GM12878 (cell line): ENCODE measurements around the gene INHBB. TPM values are rescaled to one million over a fixed set of nuclear protein-coding genes. Genes with fewer than 3 reads are reported as not detected.

Experiments
- ATAC-seq: fragments of 200-7000 bp; cut with Tn5 transposase; 3 replicates; pipeline ENCODE4 v1.9.1; 2020; ENCODE audit warnings: mild to moderate bottlenecking, moderate library complexity
- BruUV-seq: library from RNA; stranded (reverse); fragments of 400-500 nt; replicated peaks from 2 replicates; lab custom pipeline; 2021; lab: Mats Ljungman, UMichigan
- CTCF ChIA-PET: fragments of 300-600 bp; sonication (Branson Sonifier 250); formaldehyde crosslinking; extraction: SDS; loops from one replicate; lab custom pipeline; 2021; ENCODE audit warnings: inconsistent platforms; lab: Yijun Ruan, JAX
- POLR2A ChIA-PET: fragments of 350-600 bp; formaldehyde crosslinking; extraction: SDS; loops from one replicate; lab custom pipeline; 2021; ENCODE audit warnings: inconsistent platforms; lab: Charles Lee
- RAD21 ChIA-PET: fragments of 300-600 bp; sonication (Branson Sonifier 250); formaldehyde crosslinking; loops from one replicate; lab custom pipeline; 2023; ENCODE audit warnings: antibody characterized with exemption; ENCODE audit not compliant: unreplicated experiment; lab: Charles Lee
- SMC1A ChIA-PET: fragments of 300-600 bp; sonication (Branson Sonifier 250); formaldehyde crosslinking; loops from one replicate; lab custom pipeline; 2023; ENCODE audit not compliant: unreplicated experiment, uncharacterized antibody; lab: Charles Lee
- DNase-seq: peaks from one replicate; pipeline ENCODE4 v3.0.0-alpha.2; 2011; ENCODE audit warnings: low read depth, low spot score
- FAIRE-seq: peaks from 3 replicates; lab custom pipeline; 2011; peaks lifted over from hg19 to GRCh38; lab: Jason Lieb, UNC
- H2AFZ ChIP-seq: 2 replicates; pipeline ENCODE4 v1.6.0; 2011; ENCODE audit warnings: low read depth, low read length, control low read depth; ENCODE audit not compliant: control insufficient read depth
- H3K27ac ChIP-seq: 2 replicates; pipeline ENCODE4 v1.5.1; 2011; ENCODE audit warnings: control low read depth; ENCODE audit not compliant: control insufficient read depth, insufficient read depth
- H3K27me3 ChIP-seq, 2 experiments: replicated peaks in 1 of 2; 2 replicates each; pipeline versions ENCODE4 v1.6.0 to v1.6.1; 2011; ENCODE audit warnings: low read length in 1 of 2; ENCODE audit not compliant: control insufficient read depth in 2 of 2, insufficient read depth in 2 of 2
- H3K36me3 ChIP-seq, 2 experiments: 2 replicates each; pipeline ENCODE4 v1.5.1; 2011; ENCODE audit warnings: low read length in 1 of 2; ENCODE audit not compliant: control insufficient read depth in 2 of 2, insufficient read depth in 2 of 2
- H3K4me1 ChIP-seq: 2 replicates; pipeline ENCODE4 v1.6.1; 2011; ENCODE audit warnings: mild to moderate bottlenecking, low read length, moderate library complexity, mixed read lengths; ENCODE audit not compliant: control insufficient read depth, insufficient read depth
- H3K4me2 ChIP-seq: 2 replicates; pipeline ENCODE4 v1.6.0; 2011; ENCODE audit warnings: control low read depth; ENCODE audit not compliant: control insufficient read depth, insufficient read depth
- H3K4me3 ChIP-seq: fragments of 200-600 bp; sonication (generic); 2 replicates; pipeline ENCODE4 v1.5.1; 2016
- H3K79me2 ChIP-seq: 2 replicates; pipeline ENCODE4 v1.6.0; 2011; ENCODE audit warnings: low read length; ENCODE audit not compliant: control insufficient read depth, insufficient read depth
- H3K9ac ChIP-seq: 2 replicates; pipeline ENCODE4 v1.8.0; 2011; ENCODE audit warnings: low read length, control low read depth, mixed read lengths; ENCODE audit not compliant: control insufficient read depth, insufficient read depth
- H3K9me3 ChIP-seq: replicated peaks from 3 replicates; pipeline ENCODE4 v1.5.1; 2011; ENCODE audit warnings: mild to moderate bottlenecking, low read length; ENCODE audit not compliant: control insufficient read depth, insufficient read depth
- H4K20me1 ChIP-seq: 2 replicates; pipeline ENCODE4 v1.6.0; 2011; ENCODE audit not compliant: control insufficient read depth, insufficient read depth
- BCL11A ChIP-seq: IDR thresholded peaks from 2 replicates; pipeline ENCODE4 v1.6.1; 2011; ENCODE audit warnings: low read depth, low read length
- CHD2 ChIP-seq: IDR thresholded peaks from 2 replicates; pipeline ENCODE4 v1.6.1; 2011; ENCODE audit warnings: low read depth, low read length, improper control_type of control experiment, borderline replicate concordance
- E4F1 ChIP-seq: fragments of 450-650 bp; IDR thresholded peaks from 2 replicates; pipeline ENCODE4 v1.6.1; 2018; ENCODE audit warnings: borderline replicate concordance, mild to moderate bottlenecking; ENCODE audit not compliant: partially characterized antibody
- HDAC2 ChIP-seq: fragments of 200-600 bp; sonication (generic); IDR thresholded peaks from 2 replicates; pipeline ENCODE4 v1.6.1; 2017
- JUND ChIP-seq: IDR thresholded peaks from 2 replicates; pipeline ENCODE4 v1.6.1; 2012; ENCODE audit warnings: low read depth, mild to moderate bottlenecking, low read length, improper control_type of control experiment, moderate library complexity
- KDM1A ChIP-seq: fragments of 200-600 bp; sonication (generic); IDR thresholded peaks from 2 replicates; pipeline ENCODE4 v1.6.1; 2016; ENCODE audit warnings: borderline replicate concordance
- MEF2B ChIP-seq: fragments of 450-650 bp; IDR thresholded peaks from 2 replicates; pipeline ENCODE4 v1.6.1; 2018; ENCODE audit warnings: mild to moderate bottlenecking, moderate library complexity; ENCODE audit not compliant: partially characterized antibody, poor library complexity, severe bottlenecking
- MLLT1 ChIP-seq: fragments of 450-650 bp; IDR thresholded peaks from 2 replicates; pipeline ENCODE4 v1.6.1; 2016; ENCODE audit warnings: mild to moderate bottlenecking
- MYB ChIP-seq: fragments of 150-350 bp; IDR thresholded peaks from 2 replicates; pipeline ENCODE4 v1.6.1; 2014; ENCODE audit warnings: mild to moderate bottlenecking, low read depth, low read length, borderline replicate concordance
- NKRF ChIP-seq: fragments of 450-650 bp; conservative IDR thresholded peaks from 2 replicates; pipeline ENCODE4 v1.6.1; 2017; ENCODE audit warnings: mild to moderate bottlenecking, moderate library complexity
- RFX5 ChIP-seq: IDR thresholded peaks from 2 replicates; pipeline ENCODE4 v1.6.1; 2011; ENCODE audit warnings: low read depth, low read length, improper control_type of control experiment
- TARDBP ChIP-seq: IDR thresholded peaks from 2 replicates; pipeline ENCODE4 v1.6.1; 2016; ENCODE audit warnings: borderline replicate concordance
- TCF3 ChIP-seq: IDR thresholded peaks from 2 replicates; pipeline ENCODE4 v1.6.1; 2012; ENCODE audit warnings: low read depth, mild to moderate bottlenecking, low read length, borderline replicate concordance; ENCODE audit not compliant: insufficient read depth
- ZBTB4 ChIP-seq: fragments of 450-650 bp; formaldehyde crosslinking; IDR thresholded peaks from 2 replicates; pipeline ENCODE4 v1.4.0; 2022; ENCODE audit warnings: mild to moderate bottlenecking, moderate library complexity
- WGBS: methylation state at CpG from one replicate; pipeline ENCODE4 v1.1.6; 2016; ENCODE audit warnings: low lambda C conversion rate; ENCODE audit not compliant: insufficient replicate concordance, insufficient coverage; ENCODE audit errors: missing lambda C conversion rate; 5-methylcytosine and 5-hydroxymethylcytosine counted together
- in situ Hi-C: fragments of 300-500 bp; cut with MboI; formaldehyde crosslinking; loops from 9 replicates; pipeline ENCODE4 v1.14.3; 2018; ENCODE audit warnings: mixed read lengths
- intact Hi-C: fragments of 100-400 bp; cut with micrococcal nuclease; formaldehyde crosslinking; loops from one replicate; pipeline ENCODE4 v1.14.2; 2022; ENCODE audit not compliant: unreplicated experiment
- polyA plus RNA-seq, 11 experiments: library from polyadenylated mRNA; depleted of rRNA in 4 of 11; unstranded in 6 of 11; stranded (reverse) in 5 of 11; fragments of >200 nt; fragmentation: Nextera tagmentation in 4 of 11; fragmentation: Illumina TruSeq in 1 of 11; extraction: Ambion mirVana in 4 of 11; extraction: Trizol in 1 of 11; gene quantifications; 1 replicate in 1 of 11; 2 replicates in 10 of 11; pipeline versions ENCODE4 v1.2.1 to v1.2.3, GENCODE V29; 2011 to 2016; ENCODE audit warnings: inconsistent platforms in 2 of 11, missing spikeins in 2 of 11, low read depth in 1 of 11
- total RNA-seq, 4 experiments: library from RNA; depleted of rRNA in 3 of 4; stranded (reverse); fragments of >200 nt in 3 of 4; fragmentation: Illumina TruSeq in 1 of 4; extraction: Trizol in 1 of 4; gene quantifications; 2 replicates each; pipeline versions ENCODE4 v1.2.1 to v1.2.3, GENCODE V29; 2013 to 2021

INHBB gene
- total and polyA plus RNA-seq, 10 of the 15 experiments (the other 5 are each of a cell fraction or from before 2014, with no cell fraction given), result 0.05 TPM; not detected in 9

GRCh38 chr2:120381661-120382060 is 35.7 kb downstream of the INHBB start (continued):
- TF ChIP-seq TCF3 (no peak), NKRF (no peak), KDM1A (no peak), TARDBP (no peak), JUND (no peak), MEF2B (no peak), MYB (no peak)
- TF ChIP-seq, all 136 proteins: peak for 0

GRCh38 chr2:120382541-120383144 is 36.7 kb downstream of the INHBB start:
- Histone ChIP-seq H3K36me3 (no peaks in the 10 kb centered on the region), H4K20me1 (no peaks in the 10 kb centered on the region; the same call in none of the 2 replicates), H3K9ac (no peak overlapping the region), H3K27ac (no peak overlapping the region), H3K4me2 (no peak overlapping the region), H3K4me1 (no peaks in the 10 kb centered on the region), H3K79me2 (no peaks in the 10 kb centered on the region), H2AFZ (no peak overlapping the region), H3K27me3 (peaks cover 0 to 1% of the 10 kb centered on the region in 2 experiments; a peak in 1 of 4 replicates), H3K9me3 (no peaks in the 10 kb centered on the region), H3K4me3 (no peak overlapping the region)
- intact Hi-C loops (no loop called here), in situ Hi-C loops (no loop called here)
- 37% methylated on average over 11 of the region's 11 CpGs for WGBS
- ChIA-PET CTCF (no interaction called here), POLR2A (no interaction called here), SMC1A (no interaction called here), RAD21 (no interaction called here)
- TF ChIP-seq BCL11A (no peak), CHD2 (no peak), E4F1 (no peak), RFX5 (no peak), ZBTB4 (CRISPR knock-in tag) (no peak), HDAC2 (no peak), MLLT1 (no peak)
- FAIRE-seq (no peak), DNase-seq (no peak), ATAC-seq (no peak)
- no TSS peak for BruUV-seq
